Measurements from ENCODE around the gene GTF2IRD1.
A peak's percentile ranks its signal among the peaks of the same experiment; 100 is the strongest.
"Not testable (repeated sequence)": the region's sequence is repeated elsewhere in the genome, so short reads cannot be mapped to it uniquely, and the experiment has no call there.

GTF2IRD1 gene

GRCh38 chr7:74430409-74430808 is 23.3 kb upstream of the GTF2IRD1 start:
- peak; percentile 16 for DNase-seq

DNA sequence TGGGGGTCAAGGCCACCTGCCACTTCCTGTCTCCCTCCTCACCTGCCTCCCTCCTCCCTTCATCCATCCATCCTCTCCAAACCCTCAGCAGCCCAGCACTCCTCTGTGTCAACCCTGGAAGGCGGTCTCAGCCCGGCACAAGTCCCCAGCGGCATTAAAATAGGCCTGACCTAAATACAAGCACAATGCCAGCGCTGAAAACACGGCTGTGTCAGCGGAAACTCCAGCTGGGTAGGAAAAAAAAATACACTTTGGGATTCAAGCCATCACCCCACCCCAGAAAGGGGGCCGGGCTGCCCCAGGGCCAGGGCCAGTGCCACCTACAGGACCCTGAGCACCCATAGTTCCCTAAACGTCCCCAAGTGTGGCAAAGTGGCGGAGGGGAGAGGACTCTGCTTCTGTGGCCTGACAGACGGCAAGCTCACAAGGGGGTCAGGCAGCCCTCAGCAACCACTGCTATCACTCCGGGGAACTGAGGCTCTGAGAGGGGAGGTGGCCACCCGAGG is 22.7 kb upstream of the GTF2IRD1 start:
- no peak for DNase-seq

DNA sequence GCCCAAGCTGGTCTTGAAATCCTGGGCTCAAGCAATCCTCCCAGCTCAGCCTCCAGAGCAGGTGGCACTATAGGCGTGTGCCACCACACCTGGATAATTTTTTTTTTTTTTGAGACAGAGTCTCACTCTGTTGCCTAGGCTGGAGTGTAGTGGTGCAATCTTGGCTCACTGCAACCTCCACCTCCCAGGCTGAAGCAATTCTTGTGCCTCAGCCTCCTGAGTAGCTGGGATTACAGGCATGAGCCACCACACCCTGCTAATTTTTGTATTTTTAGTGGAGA is 16.5 kb upstream of the GTF2IRD1 start:
- DNase-seq: not testable (repeated sequence)

DNA sequence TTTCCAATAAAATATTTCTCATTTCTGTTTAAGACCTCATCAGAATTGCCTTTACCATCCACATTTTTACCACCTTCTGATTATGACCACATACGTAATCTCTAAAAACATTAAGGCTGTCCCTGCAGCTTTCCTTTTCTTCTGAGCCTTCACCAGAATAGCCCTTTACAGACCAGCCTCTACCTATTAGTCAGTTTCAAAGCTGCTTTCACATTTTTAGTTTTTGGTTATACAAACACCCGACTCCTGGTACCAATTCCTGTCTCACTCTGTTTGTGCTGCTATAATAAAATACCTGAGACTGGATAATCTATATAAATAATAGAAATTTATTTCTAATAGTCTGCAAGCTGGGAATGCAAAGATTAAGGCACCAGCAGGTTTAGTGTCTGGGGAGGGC is 15.4 kb upstream of the GTF2IRD1 start:
- no peak for DNase-seq

DNA sequence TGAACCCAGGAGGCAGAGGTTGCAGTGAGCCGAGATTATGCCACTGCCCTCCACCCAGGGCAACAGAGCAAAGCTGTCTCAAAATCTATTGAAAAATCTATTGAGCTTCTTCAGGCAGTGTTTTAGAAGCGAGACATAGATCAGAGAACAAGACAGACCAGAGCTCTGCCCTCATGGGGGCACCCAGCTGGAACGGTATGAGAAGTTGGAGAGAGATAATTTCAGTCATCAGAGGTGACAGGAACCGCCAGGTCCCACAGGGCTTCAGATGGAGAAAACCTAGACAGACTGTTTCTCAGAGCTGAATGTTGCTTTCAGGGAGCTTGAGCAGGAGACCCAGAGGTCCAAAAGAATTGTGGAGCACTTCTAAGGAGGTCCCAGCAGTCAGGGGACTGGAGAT is 14.2 kb upstream of the GTF2IRD1 start:
- DNase-seq: no peak

DNA sequence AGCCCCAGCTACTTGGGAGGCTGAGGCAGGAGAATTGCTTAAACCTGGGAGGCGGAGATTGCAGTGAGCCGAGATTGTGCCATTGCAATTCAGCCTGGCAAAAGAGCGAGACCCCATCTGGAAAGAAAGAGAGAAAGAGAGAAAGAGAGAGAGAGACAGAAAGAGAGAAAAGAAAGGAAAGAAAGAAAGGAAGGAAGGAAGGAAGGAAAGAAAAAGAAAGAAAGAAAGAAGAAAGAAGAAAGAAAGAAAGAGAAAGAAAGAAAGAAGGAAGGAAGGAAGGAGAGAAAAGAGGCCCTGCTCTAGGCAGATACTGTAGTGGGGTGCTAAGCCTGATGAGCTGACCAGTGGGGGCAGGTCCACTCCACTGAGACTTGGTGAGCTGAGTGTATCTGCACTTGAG is 13.6 kb upstream of the GTF2IRD1 start:
- DNase-seq: not testable (repeated sequence)

- DNase-seq: no peak
These were observed 11.9 kb upstream of the GTF2IRD1 start for GRCh38 chr7:74441801-74442200.

DNA sequence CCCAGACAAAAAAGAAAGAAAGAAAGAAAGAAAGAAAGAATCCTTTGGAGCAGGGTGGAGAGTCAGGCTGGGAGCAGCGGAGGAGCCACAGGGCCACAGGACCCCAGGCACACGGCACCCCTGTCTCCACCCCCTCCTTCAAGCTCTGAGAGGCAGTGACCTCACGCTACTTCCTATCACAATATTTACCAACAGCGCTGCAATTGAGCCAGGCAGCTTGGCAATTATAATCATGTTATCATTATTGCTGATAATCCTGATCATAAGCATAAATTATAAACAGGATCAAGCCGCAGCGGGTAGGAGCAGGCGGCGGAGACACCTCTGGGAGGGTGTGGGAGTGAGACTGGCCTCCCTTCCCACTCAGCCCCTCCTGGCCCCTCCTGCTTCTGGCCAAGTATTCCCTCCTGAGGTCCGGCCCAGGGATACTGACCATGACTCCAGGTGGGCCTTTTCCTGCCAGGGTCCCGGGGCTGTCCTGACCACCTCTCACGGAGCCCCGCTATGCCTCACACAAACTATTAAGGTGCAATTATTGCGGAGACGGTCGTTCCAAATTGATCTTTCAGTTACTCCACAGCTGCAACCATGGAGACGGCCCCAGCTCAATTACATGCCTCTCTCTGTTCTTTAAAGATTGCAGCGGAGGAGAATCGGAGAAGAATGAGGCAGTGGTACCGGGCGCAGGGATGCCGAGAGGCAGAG is 10.0 kb upstream of the GTF2IRD1 start:
- DNase-seq: no peak

DNA sequence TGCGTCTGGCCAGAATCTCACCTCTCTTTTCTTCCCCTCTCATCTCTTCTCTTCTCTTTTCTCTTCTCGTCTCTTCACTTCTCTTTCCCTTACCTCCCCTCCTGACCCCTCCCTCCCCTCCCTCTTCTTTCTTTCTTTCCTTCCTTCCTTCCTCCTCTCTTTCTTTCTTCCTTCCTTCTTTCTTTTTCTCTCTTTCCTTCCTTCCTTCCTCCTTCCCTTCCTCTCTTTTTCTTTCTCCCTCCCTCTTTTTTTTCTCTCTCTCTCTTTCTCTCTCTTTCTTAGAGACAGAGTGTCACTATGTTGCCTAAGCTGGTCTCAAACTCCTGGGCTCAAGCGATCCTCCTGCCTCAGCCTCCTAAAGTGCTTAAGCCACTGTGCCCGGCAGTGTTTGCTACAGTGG is 4.6 kb upstream of the GTF2IRD1 start:
- DNase-seq: no peak

- peak; percentile 39 for DNase-seq
These were observed 3.8 kb upstream of the GTF2IRD1 start for GRCh38 chr7:74449809-74450397.

DNA sequence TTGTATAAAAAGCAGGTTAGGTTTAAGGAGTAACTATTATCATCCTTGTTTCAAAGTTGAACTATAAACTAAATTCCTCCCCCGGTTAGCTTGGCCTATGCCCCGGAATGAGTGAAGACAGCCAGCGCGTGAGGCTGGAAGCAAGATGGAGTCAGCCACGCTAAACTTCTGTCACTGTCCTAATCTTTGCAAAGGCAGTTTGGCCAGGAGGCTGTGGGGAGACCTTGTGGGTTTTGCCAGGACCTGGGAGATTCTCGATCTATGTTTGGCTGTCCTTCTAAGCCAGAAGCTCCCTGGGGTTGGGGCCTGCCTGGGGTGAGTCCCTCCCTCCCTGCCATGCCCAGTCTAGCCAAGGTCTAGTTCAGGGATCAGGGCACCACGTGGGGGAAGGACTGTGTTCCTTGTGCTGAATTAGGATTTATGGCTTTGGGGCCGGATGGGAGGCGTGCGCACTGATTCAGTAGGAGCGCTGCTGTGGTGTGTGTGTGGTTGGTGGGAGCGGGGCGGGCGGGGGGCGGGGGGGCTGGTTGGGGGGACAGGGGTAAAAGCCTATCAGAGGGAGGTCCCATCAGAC is 871 bp upstream of the GTF2IRD1 start:
- DNase-seq: peak; percentile 64

DNA sequence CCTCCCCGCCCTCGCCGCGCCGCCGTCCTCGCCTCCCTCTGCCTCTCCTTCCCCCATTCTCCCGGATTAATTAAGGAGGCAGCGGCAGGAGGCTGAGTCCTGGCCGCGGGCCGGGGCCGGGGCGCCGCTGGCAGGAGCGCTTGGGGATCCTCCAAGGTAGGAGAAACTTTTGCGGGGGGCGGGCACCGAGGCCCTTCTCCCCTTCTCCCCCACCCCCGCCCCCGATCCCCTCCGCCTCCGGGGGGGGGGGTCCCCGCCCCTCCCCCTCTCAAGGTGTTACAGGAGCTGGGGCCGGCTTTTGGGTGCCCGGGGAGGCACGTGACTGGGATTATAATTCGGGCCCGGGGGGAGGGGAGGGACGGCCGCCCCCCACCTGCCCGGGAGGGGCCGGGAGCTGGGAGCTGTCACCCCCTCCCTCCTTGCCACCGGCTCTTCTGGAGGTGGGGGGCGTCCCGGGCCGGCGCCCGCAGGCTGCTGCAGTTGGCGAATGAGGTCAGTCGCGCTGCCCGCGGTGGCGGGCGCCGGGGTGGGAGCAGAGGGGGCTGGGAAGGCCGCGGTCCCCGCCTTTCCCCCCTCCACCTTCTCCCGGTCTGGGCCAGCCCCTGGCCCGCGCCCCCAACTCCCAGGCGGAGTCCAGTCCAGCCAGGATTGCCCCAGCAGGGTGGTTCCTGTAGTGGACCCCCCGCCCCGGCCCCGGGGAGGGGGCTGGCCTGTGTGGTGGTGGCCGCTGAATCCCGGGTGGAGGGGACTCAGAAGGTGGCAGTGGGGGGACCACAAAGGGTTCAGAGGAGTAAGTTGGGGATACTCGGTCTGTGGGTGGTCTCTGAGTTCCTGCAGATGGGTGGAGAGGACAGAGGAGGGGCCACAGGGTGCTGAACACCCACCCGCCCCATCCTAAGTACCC is 567 bp downstream of the GTF2IRD1 start:
- DNase-seq: peak; percentile 21

DNA sequence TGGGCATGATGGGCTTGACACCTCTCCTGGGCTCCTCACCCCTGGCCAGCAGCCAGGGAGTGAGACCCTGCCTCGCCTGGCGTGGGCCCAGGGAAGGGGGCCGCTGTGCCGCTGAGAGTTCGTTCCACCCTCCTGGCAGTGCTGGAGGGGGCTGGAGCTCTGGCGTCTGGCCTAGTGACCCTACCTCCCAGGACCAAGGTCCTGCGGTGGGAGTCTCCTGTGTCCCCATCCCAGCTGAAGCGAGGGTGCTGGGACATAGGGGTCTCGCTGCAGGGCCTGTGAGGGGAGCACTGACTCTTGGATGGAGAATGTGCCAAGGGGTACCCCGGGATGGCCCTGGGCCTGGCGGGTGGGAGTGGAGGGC is 1.2 kb downstream of the GTF2IRD1 start:
- DNase-seq: no peak

- no peak for DNase-seq
These were observed 1.6 kb downstream of the GTF2IRD1 start for GRCh38 chr7:74455291-74455804.

- no peak for DNase-seq
These were observed 2.2 kb downstream of the GTF2IRD1 start for GRCh38 chr7:74455928-74456327.

- DNase-seq: no peak
These were observed 3.3 kb downstream of the GTF2IRD1 start for GRCh38 chr7:74457007-74457406.

DNA sequence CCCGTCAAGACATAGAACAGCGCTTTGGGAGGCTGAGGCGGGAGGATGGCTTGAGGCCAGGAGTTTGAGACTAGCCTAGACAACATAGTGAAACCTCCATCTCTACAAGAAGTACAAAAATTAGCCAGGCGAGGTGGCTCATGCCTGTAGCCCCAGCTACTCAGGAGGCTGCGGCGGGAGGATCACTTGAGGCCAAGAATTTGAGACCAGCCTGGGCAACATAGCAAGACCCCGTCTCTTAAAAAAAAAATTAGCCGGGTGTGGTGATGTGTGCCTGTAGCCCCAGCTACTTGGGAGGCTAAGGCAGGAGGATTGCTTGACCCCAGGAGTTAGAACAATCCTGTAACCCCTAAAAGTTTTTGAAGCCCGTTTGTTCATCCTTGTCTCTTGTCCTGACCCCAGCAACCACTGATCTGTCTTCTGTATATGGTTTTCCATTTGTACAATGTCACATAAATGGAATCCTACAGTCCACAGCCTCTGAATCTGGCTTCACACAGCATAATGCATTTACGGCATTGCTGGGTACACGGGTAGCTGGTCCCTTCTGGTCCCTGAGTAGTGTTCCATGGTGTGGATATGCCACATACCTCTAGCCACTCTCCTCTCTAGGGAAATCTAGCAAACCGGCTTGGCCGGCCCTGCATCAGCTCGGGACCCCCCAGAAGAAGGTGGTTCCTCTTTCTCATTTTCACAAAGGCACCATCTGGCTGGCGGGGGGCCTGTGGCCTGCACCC is 8.4 kb downstream of the GTF2IRD1 start:
- no peak for DNase-seq

DNA sequence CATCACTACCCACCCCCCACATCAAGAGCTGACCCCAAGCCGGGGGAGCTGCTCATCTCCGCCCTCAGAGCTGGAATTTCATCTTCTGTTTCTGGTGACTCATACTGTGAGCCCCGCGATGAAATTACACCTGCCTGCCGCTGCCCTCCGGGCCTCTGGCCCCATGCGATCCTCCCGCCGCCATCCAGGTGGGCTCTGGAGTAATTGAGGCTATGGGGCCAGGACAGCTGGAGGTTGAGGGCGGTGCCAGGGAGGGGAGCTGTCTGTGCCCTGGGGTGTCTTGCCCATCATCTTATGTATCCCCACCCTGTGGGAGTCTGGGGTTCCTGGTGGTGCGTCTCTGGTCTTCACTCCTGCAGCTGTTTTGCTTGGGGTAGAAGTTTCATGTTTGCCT is 9.0 kb downstream of the GTF2IRD1 start:
- no peak for DNase-seq

DNA sequence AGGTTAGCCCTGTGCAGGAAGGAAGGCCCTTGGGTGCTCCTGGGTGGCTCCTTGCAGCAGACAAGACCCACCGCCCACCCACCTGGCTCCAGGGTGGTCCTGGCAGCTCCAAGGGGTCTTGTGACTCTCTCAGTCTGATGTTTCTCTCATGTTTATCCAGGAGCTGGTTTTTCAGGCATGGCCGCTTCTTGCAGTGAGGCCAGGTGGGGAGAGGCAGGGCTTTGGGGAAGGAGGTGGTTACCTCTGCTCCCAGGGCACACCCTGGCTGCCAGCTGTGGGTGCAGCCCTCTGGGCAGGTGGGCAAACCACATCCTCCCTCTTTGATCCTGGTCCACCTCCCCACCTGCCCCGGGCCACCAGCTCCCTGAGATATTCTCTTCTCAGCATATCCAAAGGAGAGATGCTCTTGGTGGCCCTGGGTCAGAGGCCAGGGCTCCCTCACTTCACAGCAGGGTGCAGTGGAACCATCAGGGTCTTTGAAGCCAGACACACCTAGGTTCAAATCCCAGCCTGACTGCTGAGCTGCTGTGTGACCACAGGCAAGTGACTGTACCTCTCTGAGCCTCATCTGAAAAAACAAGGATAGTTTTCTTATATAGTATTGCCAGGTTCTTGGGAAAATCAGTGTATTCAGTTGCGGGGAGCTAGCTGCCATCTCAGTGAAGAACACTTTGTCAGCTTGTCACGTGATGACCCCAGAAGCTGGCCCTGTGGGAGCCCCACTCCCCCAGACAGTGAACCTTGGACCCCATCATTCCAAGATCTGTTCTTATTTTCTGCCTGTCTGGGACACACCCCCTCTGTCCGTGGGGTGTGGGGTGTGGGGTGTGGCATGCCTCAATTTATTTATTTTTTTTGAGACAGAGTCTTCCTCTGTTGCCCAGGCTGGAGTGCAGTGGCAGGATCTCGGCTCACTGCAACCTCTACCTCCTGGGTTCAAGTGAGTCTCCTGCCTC is 11.5 kb downstream of the GTF2IRD1 start:
- no peak for DNase-seq

DNA sequence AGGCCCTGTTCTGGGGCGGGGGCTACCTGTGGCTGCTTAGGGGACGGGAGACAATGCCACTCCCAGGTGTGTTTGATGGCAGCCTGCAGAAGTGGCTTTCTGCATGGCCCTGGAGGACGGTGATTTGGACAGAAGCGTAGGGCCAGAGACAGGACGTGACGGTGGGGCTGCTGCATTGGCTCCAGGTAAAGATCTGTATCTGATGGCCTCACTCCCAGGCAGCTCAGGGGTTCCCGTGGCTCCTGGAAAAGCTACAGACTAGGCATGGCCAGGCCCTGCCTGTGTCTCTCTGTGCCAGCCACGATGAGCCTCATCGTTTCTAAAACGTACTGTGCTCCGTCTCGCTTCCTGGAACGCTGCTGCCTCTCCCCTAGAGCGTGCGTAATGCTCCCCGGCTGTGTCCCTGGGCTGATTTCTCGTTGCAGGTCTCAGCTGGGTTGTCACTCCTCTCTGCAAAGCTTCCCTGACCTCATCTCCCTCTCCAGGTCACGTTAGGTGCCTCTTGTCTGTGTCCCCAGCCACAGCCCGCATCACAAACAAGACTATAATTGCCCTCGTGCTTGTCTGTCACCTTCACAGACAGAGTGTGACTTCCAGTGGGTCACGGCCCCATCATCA is 12.6 kb downstream of the GTF2IRD1 start:
- no peak for DNase-seq

DNA sequence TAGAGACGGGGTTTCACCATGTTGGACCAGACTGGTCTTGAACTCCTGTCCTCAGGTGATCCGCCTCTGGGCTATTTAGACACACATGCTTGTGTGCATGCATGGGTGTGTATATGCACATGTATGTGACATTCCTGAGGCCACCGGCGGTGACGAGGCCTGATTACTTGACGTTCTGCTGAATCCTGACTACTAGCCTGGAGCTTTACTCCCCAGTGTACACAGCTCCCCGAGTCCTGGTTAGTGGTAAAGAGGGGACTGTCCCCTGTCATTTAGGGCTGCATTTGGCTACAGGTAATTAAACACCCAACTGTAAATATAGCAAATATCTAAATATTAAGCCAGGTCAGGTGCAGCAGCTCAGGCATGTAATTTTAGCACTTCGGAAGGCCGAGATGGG is 14.2 kb downstream of the GTF2IRD1 start:
- DNase-seq: no peak
